Peyer's patch (tissue), 4 donors: ENCODE measurements around the gene OR10A7.

Experiments used
- POLR2A ChIP-seq, 2 donors: fragments of 450-650 bp; IDR thresholded peaks; one replicate each; pipeline ENCODE4 v1.5.1; 2017; ENCODE audit warnings: antibody characterized with exemption in 2 of 2, mild to moderate bottlenecking in 2 of 2, moderate library complexity in 2 of 2
- TF ChIP-seq, protein P1 (sequence below), 6 experiments: fragments of 450-650 bp in 4 of 6; fragments of 200-600 bp in 2 of 6; sonication (generic) in 1 of 6; IDR thresholded peaks; one replicate each; pipeline ENCODE4 v1.5.1; 2017 to 2019; ENCODE audit warnings: antibody characterized with exemption in 6 of 6, mild to moderate bottlenecking in 3 of 6, moderate library complexity in 1 of 6

DNA sequence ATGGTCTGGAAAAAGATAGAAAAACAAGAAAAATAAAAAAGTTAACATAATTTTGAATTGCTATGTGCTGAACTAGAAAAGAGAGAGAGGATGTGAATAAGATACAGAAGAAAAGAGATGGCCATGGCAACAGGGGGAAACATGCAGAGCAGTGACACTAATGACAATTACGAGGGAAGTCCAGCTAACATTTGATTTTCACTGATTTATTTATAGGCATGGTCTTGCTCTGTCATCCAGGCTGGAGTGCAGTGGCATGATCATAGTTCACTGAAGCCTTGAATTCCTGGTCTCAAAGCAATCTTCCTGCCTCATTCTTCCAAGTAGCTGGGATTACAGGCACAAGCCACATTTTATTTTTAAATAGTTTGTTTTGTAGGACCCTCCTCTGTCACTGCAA, 25.3 kb downstream of the OR10A7 start:
- TF ChIP-seq, protein P1, sequence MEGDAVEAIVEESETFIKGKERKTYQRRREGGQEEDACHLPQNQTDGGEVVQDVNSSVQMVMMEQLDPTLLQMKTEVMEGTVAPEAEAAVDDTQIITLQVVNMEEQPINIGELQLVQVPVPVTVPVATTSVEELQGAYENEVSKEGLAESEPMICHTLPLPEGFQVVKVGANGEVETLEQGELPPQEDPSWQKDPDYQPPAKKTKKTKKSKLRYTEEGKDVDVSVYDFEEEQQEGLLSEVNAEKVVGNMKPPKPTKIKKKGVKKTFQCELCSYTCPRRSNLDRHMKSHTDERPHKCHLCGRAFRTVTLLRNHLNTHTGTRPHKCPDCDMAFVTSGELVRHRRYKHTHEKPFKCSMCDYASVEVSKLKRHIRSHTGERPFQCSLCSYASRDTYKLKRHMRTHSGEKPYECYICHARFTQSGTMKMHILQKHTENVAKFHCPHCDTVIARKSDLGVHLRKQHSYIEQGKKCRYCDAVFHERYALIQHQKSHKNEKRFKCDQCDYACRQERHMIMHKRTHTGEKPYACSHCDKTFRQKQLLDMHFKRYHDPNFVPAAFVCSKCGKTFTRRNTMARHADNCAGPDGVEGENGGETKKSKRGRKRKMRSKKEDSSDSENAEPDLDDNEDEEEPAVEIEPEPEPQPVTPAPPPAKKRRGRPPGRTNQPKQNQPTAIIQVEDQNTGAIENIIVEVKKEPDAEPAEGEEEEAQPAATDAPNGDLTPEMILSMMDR (IDR thresholded peaks at IDR 0.05) = no peak
- no peak for TF ChIP-seq POLR2A (IDR thresholded peaks at IDR 0.05)
